Mesenteric fat pad (tissue), 1 donor: ENCODE results near the gene ZFR2. TPM values are rescaled to one million over a fixed set of nuclear protein-coding genes. Genes with fewer than 3 reads are reported as not detected.

Experiments
- DNase-seq: peaks from one replicate; pipeline ENCODE4 v3.0.0-alpha.2; 2020; ENCODE audit warnings: low spot score
- total RNA-seq: library from RNA; stranded (reverse); fragmentation: NEBNext Ultra II Directional; extraction: Animal tissue kit (Norgen Biotek cat#: 25700); gene quantifications from one replicate; pipeline ENCODE4 v1.2.1, GENCODE V29; 2021
- donor health status: DM: yes; HTN: yes; CAD: no.

Gene ZFR2
- total RNA-seq, 1 donor from 2014 or later: not detected

DNA sequence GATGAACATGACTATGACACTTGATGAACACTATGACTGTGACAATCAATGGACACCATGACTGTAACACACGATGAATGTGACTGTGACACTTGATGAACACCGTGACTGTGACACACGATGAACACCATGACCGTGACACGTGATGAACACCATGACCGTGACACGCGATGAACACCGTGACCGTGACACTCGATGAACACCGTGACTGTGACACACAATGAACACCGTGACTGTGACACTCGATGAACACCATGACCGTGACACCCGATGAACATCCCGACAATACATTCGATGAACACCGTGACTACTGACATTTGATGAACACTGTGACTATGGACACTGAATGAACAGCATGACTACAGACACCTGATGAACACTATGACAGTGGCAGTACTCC, 30.9 kb downstream of the ZFR2 start:
- no peak for DNase-seq

DNA sequence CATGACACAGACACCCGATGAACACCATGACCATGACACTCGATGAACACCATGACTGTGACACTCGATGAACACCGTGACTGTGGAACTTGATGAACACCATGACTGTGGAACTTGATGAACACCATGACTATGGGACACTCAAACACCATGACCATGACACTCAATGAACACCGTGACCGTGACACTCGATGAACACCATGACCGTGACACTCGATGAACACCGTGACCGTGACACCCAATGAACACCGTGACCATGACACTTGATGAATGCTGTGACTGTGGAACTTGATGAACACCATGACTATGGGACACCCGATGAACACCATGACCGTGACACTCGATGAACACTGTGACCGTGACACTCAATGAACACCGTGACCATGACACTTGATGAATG, 31.5 kb downstream of the ZFR2 start:
- DNase-seq: no peak

DNA sequence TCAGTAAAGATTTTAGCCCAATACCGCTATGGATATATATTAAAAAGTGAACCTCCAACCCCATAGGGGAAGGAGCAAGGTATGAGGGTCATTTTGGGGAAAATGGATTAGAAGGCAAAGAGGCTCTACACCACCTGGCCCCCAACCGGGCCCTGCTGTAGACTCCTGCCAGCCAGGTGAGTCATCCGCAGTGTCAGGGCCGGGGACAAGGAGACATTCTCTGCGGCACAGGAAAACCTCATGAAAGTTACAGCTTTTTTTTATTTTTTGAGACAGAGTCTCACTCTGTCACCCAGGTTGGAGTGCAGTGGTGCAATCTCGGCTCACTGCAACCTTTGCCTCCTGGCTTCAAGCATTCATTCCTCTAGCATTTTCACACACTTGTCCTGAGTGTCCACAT, 32.0 kb downstream of the ZFR2 start:
- no peak for DNase-seq

DNA sequence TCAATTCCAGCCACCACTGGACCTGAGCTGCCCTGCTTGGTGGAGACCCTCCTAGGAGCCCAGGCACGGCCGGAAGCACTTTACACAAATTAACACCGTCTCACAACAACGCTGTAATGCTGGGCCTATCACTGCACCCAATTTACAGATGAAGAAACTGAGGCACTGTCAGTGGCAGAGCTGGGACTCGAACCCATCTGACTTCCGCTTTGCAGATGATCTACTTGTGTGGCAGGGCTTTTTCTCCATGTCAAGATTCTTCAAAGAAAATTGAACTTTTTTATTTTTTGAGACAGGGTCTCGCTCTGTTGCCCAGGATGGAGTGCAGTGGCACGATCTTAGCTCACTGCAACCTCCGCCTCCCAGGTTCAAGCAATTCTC, 33.8 kb downstream of the ZFR2 start:
- no peak for DNase-seq

DNA sequence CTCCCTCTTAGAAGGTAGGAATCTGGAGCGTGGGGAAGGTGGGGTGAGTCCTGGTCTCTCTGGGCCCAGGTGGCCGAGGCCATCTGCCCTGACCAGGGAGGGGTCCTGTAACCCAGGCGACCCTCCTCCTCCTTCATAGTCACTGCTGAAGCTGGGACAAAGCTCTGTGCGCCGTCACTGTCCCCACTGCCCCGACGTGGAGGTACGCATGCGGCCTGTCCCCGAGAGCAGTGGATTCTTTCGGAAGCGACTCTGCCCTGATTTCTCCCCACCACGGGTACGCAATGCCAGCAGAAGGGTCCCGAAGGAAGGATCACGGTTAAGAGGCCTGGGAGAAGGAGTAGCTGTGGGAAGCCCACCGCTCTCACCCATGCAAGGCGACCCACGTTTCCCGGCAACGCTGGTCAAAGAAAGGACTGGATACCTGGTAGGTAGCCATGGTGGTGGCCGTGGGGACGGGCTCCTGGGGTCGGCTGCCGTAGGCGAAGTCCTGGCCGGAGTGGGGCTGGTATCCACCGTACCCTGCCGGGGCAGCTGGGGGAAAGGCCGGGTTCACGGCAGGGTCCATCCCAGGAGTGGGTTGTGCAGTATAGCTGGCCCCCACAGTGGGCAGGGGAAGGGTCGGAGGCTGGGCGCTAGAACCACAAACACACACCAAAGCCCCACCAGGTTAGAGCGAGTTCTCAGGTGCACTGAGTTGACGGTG, 34.3 kb downstream of the ZFR2 start:
- no peak for DNase-seq

DNA sequence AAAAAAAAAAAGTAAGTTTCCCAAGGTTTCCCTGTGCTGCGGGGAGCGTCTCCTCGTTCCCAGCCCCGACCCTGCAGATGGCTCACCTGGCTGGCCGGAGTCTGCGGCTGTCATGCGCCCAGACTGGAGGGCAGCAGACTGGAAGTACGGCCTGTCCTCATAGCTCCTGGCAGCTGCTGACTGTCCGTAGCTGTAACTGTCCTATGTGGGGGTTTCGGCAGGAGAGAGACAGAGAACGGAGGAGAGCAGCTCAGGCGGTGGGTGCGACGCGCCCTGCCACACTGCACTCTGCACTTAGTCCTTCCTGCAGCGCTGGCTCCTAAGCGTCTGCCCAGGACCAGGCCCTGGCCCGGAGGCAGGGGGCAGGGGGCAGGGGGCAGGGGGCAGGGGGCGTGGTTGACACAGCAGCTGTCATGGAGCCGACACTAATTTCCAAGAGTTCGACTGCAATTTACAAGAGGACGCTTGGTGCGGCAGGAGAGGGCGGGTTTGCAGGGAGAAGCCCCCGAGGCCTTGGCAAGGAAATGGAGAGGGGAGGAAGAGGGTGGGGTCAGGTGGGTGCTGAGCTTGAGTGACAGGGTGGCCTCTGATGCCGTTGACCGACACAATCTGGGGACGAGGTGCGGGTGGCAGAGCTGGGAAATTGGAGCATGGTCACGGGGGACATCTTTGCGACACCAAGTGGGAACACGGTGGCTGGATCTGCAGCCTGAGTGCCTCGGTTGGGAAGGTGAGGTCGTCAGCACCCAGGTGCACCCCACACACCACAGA, 35.1 kb downstream of the ZFR2 start:
- DNase-seq: no peak

DNA sequence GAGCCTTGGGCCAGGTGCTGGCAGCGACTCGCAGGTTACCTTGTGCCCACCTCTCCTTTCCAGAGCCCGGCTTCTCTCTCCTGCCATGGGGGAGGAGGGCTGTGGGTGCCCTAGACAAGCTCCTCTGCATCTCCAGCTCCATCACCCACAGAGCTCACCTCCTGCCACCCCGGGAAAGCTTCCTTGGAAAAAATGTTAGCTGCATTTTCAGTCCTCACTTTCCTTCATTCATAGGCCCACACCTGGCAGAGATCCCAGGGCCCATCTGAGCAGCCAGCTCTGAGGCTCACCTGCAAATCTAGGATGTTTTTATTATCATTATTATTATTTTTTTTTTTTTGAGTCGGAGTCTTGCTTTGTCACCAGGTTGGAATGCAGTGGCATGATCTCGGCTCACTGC, 36.8 kb downstream of the ZFR2 start:
- no peak for DNase-seq

DNA sequence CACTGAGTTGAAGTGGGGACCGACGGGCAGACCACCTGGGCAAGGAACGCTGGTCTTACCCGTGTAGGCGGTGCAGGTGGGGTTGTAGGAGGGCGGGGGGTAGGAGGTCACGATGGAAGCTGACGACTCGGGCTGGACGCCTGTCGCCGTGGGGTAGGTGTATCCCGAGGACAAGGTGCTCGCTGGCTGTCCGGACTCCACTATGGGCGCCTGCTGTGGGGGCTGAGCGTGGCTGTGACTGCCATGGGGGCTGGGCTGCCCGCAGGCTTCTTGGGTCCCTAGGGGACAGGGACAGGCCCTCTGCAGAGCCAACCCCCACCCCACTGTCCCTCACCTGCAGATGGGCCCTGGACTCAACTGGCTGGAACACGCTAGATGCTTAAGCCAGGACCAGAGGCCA, 37.2 kb downstream of the ZFR2 start:
- no peak for DNase-seq

DNA sequence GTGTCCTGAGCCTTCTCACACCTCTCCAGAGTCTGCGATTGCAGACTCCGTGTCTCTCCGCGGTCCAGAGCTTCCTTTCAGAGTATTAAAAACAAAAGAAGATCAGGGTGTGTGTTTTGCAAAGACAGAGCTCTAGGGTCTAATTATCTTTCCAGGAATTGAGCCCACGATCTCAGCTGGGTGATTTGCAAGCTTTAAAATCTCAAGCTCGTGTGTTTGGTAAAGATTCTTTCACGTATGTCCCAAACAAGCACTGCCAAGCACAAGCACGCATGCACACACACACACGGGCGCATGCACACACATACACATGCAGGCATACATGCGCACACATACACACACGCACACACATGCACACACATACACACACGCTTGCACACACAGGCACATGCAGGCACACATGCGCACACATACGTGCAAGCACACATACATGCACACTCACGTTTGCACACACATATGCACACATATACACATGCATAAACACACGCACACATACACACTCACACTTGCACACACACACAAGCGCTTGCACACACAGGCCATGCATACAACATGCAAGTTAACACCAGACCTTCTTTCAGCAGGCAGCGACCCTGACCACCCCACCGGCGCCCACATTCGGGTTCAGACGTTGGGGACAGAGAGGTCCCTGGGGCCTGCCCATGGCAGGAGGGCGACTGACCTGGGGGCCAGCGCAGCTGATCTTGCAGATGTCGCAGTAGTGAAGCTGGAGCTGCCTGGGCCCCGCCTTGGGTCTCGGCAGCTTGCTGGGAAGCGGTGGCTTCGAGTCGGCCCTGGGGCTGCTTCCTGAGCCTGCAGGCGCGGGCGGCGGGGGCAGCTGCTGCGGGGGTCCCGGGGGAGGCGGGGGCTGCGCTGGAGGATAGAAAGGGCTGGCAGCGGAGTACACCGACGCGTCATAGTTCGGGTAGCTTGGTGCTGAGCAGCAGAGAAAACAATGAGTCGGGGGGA, 37.9 kb downstream of the ZFR2 start:
- no peak for DNase-seq

DNA sequence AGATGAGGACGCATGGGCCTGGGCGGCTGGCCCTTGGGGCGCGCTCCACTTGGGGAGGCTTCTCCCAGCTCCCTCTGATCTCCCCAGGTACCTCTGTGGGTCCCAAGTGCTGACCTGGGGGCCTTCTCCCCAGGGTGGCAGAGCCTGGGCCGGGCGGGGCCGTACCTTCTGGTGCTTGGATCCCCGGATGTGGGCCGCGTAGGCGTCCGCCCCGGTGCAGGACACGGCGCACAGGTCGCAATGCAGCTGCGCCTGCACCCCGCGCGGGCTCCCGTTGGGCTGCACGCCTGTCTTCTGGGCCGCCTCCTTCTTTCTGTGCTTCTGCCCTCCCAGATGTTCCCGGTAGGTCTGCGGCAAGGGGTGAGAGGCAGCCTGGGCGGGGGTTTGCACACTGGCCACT, 41.5 kb downstream of the ZFR2 start:
- DNase-seq: no peak

DNA sequence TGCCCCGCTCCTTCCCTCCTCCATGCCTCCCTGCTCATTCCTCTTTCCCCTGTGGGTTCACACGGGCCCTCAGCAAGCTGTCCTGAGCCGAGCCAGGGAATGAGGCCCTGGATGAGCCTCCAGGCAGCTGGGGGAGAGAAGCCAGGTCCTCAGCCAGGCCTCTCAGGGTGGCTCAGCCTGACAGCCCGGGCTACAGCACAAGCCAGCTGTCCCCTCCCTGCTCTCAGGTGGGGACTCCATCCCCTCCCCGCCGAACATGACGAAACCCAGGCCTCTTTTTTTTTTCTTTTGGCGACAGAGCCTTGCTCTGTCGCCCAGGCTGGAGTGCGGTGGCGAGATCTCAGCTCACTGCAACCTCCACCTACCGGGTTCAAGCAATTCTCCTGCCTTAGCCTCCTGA, 42.7 kb downstream of the ZFR2 start:
- no peak for DNase-seq

DNA sequence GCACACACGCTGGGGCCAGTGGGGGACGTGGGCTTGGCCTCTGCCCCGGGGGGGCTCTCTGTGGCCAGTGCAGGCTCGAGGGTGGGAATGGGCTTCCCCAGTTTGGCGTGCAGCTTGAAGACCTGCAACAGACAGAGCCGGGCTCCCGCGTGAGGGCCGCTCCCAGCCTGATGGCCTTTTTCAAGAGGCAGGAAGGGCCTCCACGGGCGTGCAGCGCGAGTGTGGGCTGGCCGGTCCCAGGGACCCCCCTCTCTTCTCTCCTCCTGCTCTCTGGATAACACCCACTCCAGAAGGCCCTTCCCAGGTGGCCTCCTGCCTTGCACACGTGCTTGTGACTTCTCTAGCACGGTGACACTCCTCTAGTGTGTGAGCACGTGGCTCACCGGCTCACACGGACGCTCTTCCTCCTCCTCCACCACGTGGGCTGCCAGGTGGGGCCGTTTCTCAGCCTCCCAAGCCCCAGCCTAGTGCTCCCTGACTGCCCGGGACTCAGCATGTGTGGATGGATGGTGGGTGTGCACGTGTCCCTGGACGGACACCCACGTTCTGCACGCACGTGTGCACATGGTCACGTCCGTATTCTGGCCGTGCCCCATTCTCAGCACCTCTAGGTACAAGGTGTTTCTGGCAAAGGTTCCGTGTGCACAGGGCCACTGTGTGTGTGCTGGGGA, 43.4 kb downstream of the ZFR2 start:
- no peak for DNase-seq

DNA sequence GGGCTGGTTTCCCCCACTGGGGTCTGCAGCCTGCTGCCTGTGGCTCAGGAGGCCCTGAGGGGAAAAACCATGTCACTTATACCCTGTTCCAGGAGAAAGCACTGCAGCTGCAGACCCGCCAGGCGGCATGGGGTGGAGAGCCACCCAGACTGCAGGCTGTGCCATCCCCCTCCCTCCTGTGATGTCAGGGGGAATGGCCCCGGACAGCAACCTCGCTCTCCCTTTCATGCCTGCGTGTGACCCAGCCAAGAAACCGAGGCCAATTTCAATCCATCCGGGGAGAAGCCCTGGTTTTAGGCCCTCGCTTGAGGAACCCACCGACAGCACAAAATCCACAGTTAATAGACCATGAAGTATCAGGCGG, 45.5 kb downstream of the ZFR2 start:
- no peak for DNase-seq

DNA sequence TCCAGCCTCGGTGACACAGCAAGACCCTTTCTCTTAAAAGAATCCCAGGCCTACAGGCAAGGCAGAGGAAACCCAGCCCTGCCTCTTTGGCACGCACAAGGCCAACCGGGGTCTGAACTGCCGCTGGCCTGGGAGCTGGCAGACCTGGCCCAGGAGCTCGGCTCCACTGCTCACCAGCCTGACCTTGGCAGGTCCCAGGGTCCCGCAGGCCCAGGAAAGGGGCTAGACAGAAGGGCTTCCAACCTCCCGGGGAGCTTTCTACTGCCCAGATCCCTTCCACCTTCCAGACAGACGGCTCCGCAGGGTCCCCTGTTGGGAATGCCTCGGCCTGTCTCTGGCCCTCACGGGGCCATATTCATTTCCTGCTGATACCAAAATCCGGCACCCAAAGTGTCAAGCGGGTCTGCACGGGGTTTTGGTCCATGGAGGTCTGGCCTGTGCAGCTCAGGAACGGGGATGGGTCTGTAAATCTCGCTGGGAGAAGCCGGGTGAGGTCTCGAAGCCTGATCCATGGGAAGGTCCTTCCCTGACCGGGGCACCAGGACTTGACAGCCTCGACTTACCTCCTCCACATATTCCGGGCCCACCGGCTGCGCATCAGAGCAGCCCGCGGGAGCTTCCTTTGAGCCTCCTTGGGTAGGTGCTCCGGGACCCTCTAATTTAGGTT, 46.0 kb downstream of the ZFR2 start:
- no peak for DNase-seq

DNA sequence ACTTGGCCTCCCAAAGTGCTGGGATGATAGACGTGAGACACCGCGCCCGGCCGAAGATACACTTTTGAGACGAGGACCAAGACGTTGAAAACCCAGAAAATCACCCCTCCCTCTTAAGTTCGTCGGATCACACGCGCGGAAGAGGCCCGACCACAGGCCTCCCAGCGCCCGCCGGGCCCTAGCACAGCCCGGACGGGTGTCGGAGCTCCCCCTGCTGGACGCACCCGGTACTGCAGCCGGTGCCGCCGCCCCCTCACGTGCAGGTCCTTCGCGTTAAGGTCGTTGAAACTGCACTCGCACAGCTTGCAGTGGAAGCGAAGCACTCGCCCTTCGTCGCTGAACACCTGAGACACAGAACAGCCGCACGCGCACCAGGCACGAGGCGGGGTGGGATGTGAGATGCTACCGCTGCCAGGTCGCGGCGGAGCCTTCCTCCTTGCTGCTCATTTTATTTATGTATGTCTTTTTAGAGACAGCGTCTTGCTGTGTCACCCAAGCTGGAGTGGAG, 46.9 kb downstream of the ZFR2 start:
- no peak for DNase-seq

DNA sequence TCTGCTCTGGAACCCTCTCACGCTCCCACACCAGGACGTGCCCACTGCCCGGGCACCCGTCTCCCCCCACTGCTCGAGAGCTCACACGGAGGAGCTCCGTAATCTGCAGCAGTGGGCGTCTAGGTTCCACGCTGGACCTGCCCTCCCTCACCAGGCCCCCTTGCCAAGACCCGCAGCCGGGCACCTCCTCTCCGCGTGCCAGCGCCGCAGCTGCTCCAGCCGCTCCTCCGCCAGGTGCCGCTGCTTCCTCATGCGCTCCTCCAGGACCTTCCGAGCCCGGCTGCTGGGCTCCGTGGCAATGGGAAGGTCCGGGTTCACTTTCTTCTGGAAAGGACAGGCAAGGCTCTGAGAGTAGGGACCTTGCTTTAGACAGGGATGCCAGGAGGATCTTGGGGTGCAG, 47.7 kb downstream of the ZFR2 start:
- no peak for DNase-seq

DNA sequence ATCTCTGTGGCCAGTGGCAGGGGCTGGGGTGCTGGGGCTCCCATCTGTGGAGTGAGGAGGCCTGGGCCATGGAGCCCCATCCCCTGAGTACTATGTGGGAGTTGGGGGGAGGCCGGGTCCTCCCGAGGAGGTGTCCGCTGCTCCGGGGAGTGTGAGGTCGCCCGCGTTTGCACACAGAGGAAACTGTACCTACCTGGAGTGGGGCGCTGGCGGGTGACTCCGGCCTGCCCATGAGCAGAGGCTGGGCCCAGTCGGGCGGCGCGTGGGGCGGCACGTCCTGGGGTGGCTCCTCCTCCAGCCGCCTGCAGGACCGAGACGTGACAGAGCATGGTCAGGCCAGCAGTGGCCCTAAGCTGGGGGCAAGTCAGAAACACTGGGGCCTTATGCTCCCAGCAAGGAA, 48.8 kb downstream of the ZFR2 start:
- DNase-seq: no peak

DNA sequence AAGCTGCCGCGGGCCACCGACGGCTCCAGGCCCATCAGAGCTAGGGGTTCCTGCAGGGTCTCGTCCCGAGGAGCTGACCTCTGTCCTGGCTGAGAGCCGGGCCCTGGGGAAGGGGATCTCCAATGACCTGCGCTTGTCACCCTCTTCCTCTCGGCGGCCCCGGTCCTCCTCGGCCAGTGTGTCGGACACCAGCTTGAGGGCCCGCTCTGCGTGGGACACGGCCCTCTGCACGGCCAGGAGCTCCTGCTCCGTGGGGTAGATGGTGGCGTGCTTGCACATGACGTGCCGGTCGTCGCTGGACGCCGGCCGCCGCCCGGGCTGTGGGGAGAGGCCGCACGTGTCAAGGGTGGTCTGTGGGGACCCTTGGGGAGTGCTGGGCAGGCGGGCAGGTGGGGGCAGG, 49.9 kb downstream of the ZFR2 start:
- no peak for DNase-seq

DNA sequence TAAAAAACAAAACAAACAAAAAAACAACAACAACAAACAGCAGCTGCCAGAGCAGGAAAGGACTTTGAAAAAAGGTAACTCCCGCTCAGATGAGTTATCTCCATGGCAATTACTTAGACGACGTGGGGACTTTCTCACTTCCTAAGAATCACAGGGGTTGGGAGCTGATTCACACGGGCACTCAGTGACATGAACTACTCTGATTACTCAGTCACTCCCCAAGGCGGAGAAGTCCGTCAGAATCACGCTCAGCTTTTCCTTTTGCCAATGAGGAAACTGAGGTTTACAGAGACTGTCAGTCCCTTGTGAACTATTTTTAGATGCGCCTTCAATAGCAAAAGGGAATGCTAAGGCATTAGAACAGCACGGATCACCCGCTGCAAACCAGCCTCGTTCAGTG, 50.4 kb downstream of the ZFR2 start:
- DNase-seq: no peak

DNA sequence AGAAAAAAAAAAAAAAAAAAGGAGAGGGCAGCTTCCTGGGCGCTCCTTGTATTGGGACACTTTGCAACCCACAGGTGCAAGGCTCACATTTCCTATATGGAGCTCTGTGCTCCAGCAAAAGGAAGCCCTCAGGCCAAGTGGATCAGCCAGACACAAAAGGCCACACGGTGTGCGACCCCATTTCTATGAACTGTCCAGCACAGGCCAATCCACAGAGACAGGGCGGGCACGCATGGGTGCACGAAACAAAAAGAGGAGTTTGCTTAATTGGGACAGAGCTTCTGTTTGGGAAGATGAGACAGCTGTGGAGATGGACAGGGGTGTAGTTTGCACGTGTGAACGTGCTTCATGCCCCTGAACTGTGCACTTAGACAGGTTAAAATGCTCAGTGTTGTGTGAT, 51.1 kb downstream of the ZFR2 start:
- no peak for DNase-seq
